ENCODE data around the gene MYT1.
"Not testable (repeated sequence)": the region's sequence is repeated elsewhere in the genome, so short reads cannot be mapped to it uniquely, and the experiment has no call there.

The MYT1 gene

GRCh38 chr20:64279826-64280459 is 115.7 kb downstream of the MYT1 start:
- TF ChIP-seq, protein P1, sequence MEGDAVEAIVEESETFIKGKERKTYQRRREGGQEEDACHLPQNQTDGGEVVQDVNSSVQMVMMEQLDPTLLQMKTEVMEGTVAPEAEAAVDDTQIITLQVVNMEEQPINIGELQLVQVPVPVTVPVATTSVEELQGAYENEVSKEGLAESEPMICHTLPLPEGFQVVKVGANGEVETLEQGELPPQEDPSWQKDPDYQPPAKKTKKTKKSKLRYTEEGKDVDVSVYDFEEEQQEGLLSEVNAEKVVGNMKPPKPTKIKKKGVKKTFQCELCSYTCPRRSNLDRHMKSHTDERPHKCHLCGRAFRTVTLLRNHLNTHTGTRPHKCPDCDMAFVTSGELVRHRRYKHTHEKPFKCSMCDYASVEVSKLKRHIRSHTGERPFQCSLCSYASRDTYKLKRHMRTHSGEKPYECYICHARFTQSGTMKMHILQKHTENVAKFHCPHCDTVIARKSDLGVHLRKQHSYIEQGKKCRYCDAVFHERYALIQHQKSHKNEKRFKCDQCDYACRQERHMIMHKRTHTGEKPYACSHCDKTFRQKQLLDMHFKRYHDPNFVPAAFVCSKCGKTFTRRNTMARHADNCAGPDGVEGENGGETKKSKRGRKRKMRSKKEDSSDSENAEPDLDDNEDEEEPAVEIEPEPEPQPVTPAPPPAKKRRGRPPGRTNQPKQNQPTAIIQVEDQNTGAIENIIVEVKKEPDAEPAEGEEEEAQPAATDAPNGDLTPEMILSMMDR (IDR thresholded peaks at IDR 0.05): no peak
- no peak for TF ChIP-seq ZFX (IDR thresholded peaks at IDR 0.05; ENCODE audit: borderline replicate concordance)
- H3K27ac ChIP-seq: no peak overlapping the region

DNA sequence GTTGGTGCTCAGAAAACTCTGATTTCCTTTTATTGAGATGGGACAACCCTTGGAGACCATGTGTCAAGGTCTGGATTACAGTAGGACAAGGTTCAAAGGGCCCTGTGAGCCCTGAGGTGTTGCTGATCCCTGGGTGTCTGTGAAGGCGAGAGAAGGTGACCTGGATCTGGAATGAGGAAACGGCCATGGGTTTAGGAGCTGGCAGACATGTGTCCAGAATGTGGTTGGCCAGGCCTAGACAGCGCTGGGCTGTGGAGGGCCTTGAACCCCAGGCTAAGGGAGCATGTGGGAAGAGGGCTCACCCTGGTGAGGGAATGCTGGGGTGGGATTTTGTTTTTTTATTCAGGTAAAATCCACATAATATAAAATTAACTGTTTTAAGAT is 116.2 kb downstream of the MYT1 start:
- TF ChIP-seq ZFX (IDR thresholded peaks at IDR 0.05; ENCODE audit: borderline replicate concordance): no peak
- TF ChIP-seq, protein P1 (IDR thresholded peaks at IDR 0.05): no peak
- H3K27ac ChIP-seq: no peak overlapping the region

GRCh38 chr20:64283646-64284045 is 119.4 kb downstream of the MYT1 start:
- no peak for TF ChIP-seq ZFX (IDR thresholded peaks at IDR 0.05; ENCODE audit: borderline replicate concordance)
- TF ChIP-seq, protein P1 (IDR thresholded peaks at IDR 0.05): no peak

GRCh38 chr20:64285579-64286446 is 121.6 kb downstream of the MYT1 start:
- TF ChIP-seq, protein P1 (IDR thresholded peaks at IDR 0.05): peak; percentile 99
- not testable (repeated sequence) for H3K27ac ChIP-seq

More at GRCh38 chr20:64283646-64284045, 119.4 kb downstream of the MYT1 start:
- no peak overlapping the region for H3K27ac ChIP-seq

- not testable (repeated sequence) for H3K27ac ChIP-seq
Observed at GRCh38 chr20:64286447-64287263, 122.4 kb downstream of the MYT1 start.

GRCh38 chr20:64287264-64287590 is 123.0 kb downstream of the MYT1 start:
- H3K27ac ChIP-seq: not testable (repeated sequence)

Measured in 22Rv1 (cell line).